Measurements from ENCODE around the gene PPP3CA.

GRCh38 chr4:101078950-101079349, 268.4 kb downstream of the PPP3CA start:
- TF ChIP-seq CTCF (IDR thresholded peaks at IDR 0.05): no peak
- no peak for TF ChIP-seq POLR2A (IDR thresholded peaks at IDR 0.05)

Data from Peyer's patch (tissue), 4 donors.